HG02623 (cell line): Measurements from ENCODE around the gene CD80.

Experiments used
- ATAC-seq: cut with Tn5 transposase; IDR thresholded peaks from one replicate; pipeline ENCODE4 v1.9.1; 2021; ENCODE audit warnings: moderate library complexity; ENCODE audit not compliant: unreplicated experiment

Gene CD80

DNA sequence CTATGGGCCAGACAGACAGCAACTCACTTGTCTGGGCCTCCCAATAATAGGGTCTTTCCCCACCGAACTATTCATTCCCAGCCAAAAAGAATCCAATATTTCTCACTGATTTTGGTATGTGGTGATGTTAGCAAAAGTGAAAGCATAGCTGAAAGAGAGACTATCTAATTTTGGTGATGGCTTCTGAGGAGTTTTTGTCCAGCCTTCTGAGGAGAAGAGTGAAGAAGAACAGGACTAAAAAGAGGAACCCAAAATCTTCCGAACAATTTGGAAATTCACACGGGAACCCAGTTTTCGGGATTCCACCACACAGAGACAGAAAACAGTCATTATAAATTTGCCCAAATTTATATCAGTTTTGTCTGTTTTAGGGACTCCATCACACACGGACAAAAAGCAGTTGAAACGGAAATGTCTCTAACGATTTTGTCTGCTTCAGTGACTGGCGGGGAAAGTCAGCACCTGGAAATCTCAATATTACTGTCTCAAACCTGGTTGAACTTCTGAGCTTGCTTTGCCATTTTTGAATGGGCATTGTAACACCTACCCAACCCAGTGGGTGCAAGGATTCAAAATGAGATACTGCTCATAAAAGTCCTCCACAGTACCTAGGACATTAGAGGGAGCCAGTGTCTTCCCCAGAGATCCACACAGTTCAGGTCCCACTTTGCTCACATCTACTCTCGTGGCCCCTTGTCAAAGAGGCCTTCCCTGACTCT is 9.1 kb downstream of the CD80 start:
- ATAC-seq, result no peak

DNA sequence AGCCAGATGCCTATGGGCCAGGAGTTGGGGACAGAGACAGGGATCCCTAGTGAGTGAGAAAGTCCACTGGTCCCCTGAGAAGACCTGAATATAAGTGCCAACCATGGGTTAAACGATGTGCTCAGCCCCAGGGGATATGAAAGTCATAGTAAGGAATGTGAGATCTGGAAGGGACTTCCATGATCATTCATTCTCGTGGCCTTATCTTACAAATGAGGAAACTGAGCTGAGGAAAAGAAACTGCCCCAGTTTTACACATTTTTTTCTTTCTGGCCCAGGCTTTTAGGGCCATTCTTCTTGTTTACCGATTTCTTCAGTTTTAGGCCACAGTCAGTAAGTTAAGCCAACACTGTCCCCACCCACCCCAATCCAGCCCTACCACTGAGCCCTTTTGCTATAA is 11.1 kb downstream of the CD80 start:
- no peak for ATAC-seq

DNA sequence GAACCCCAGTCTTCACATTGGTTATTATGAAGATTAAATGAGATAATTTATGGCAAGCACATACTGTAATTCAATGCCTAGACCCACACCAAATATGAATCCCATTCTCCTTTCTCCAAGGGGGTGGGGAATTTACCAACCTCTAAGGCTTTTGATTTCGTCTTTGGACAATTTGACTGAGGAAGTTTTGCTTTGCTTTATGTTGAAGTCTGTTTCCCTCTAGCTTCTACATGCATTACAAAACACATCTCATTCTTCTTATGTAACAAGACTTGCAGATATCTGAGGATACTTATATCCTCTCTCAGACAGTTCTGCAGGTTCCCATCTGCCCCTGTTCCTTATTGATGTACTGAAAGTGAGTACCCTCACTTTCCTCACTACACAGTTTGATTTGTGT is 12.2 kb downstream of the CD80 start:
- ATAC-seq, result no peak

DNA sequence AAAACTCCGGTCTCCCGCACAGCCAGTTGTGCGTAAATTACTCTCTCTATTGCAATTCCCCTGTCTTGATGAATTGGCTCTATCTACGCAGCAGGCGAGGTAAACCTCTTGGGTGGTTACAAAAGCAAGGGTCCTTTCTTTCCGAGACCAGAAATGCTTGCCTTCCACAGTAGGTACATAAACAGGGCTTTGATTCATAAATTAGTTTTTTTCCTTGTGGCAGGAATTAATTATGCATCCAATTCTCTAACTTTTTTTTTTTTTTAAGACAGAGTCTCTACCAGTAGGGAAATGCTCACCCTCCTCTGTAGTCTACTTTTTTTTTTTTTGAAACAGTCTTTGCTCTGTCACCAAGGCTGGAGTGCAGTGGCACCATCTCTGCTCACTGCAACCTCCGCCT is 16.3 kb downstream of the CD80 start:
- ATAC-seq, result no peak

DNA sequence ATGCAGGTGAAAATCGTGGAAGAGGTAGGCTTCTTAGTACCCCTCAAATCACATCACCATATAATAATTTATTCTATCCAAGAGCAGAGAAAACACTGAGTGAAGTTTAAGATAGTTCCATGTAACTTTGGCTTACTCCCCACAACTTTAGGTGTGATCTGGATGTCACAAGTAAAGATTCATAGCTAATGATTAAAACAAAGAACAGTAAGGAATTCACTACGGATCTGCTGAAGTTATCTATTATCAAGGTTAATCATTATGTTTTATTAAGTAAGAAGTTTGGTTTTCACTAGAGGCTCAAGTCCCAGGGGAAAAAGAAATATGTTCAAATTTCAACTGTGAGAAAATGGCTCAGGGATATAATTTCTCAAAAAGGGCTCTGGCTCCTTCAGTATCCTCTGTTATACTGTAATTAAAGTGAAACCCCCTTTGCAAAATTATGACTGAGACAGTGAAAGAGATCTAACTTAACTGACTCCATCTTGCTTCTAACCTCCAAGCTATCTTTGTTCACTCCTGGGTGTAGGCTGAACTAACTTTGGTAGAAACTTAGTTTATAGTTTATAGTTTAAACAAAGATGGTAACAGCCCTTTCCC is 17.1 kb downstream of the CD80 start:
- no peak for ATAC-seq

DNA sequence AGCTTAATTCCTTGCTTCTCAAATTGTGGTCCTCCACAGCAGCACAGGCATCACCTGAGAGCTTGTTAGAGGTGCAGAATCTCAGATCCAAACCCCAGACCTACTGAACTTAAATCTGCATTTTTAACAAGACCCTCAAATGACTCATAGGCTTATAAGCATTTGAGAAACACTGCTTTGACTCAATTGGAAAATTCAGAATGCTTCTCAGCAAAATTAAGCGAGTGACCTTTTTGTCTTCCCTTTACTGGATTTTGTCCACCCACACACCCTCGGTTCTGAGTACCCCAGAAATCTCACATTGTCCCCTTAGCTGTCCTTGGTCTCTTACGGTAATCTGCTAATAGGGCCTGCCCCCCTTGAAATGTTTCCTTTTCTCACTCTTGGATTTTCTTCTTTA is 17.9 kb downstream of the CD80 start:
- ATAC-seq, result no peak

DNA sequence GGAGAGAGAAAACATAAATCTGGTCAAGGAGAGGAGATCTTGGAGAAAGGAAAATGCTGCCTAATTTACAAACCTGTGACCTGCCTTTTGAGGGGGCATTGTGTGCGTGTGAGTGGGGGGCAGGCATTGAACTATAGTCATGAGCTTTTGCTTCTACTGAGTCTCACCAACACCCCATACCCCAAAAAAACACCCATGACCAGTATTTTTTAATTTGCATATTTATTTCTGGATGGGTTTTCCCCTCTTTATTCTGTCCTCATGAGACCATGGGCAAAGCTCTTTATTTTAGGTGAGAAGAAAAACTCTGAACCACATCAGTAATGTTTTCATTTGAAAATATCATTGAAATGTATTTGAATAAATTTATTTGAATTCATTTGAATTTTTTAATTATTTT is 20.6 kb downstream of the CD80 start:
- ATAC-seq, result no peak

DNA sequence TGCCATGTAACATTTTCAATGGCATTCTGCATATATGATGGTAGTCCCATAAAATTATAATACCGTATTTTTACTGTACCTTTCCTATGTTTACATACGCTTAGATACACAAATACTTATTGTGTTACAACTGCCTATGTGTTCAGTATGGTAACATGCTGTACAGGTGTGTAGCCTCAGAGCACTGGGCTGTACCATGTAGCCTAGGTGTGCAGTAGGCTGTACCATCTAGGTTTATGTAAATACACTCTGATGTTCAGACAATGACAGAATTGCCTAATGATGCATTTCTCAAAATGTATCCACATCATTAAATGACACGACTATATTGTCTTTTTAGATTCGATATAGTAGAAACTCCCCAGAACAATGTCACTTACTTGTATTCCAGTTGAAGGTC is 22.7 kb downstream of the CD80 start:
- no peak for ATAC-seq

DNA sequence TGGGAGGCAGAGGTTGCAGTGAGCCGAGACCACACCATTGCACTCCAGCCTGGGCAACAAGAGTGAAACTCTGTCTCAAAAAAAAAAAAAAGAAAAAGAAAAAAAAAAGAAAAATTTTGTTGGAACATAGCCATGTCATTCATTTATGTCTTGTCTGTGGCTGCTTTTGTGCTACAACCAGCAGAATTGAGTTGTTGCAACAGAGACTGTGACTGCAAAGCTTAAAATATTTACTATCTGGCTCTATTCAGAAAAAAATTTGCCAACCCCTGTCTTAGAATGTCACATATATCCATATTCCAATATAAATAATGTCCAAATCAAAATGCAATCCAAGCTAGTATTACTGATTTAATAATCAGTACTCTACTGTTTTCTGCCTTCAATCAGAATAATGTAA is 25.1 kb downstream of the CD80 start:
- ATAC-seq, result no peak

DNA sequence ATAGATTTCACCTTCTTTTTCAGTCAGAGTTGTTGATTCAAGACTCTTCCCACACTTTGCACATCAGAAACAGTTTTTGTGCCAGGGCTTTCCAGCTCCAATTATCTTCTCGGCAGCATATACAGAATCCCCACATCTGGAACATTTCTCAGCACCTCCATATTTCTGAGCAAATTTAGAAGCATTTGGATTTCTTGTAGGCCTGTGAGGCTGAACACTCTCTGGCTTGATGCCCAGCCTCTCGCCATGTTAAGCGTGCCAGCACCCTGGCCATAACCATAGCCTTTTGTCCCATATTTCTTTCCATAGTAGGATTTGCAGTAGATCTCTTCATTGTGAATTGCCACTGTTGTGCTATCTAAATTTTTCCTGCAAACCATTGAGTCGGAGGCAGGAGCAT is 28.3 kb downstream of the CD80 start:
- no peak for ATAC-seq

DNA sequence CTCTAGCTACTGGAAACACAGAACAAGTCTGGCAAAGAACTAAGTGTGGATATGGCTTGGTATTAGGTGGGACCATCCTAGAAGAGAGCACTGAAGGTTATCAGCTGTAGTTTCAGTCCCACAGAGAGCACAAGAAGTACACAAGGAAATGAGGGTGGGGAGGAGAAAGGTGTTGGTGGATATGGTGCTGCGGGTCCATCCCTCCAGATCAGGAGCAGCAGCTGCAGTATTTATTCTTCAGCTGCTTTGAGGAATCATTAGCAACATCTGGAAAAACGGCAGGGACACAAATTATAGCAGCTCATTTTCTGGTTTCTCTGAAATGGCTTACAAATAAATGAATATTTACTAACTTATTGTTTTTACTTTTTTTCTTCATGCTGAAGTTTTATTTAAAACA is 29.0 kb downstream of the CD80 start:
- ATAC-seq, result no peak

DNA sequence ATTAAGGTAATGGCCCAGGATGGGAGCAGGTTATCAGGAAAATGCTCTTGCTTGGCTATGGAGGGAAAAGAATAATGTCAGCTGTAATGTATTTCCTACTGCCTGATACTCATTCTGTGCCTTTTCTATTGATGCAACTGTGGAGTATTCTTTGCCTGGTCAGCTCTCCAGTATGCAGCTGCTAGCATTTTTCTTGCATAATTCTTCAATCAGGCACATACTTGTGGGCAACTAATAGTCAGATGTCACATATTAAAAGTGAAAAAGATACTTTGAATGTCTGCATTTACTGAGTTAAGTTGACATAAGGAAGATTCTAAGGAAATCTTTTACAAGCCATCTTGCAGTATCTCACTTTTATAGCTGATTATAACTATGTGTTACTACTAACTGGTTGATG is 29.5 kb downstream of the CD80 start:
- ATAC-seq, result no peak

DNA sequence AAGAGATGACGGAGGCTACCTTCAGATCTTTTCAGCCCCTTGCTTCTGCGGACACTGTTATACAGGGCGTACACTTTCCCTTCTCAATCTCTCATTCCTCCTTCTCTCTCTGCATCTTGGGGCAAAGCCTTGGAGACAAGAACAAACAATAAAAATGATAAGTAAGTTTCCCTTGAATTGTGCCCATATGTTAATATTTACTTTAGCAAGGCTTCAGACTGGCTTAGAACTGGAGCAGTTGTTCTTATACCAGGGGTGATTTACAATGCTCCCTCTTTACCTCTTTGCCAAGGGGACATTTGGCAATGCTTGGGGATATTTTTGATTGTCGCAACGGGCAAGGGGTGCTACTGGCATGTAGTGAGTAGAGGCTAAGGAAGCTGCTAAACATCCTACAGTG is 31.7 kb downstream of the CD80 start:
- no peak for ATAC-seq

DNA sequence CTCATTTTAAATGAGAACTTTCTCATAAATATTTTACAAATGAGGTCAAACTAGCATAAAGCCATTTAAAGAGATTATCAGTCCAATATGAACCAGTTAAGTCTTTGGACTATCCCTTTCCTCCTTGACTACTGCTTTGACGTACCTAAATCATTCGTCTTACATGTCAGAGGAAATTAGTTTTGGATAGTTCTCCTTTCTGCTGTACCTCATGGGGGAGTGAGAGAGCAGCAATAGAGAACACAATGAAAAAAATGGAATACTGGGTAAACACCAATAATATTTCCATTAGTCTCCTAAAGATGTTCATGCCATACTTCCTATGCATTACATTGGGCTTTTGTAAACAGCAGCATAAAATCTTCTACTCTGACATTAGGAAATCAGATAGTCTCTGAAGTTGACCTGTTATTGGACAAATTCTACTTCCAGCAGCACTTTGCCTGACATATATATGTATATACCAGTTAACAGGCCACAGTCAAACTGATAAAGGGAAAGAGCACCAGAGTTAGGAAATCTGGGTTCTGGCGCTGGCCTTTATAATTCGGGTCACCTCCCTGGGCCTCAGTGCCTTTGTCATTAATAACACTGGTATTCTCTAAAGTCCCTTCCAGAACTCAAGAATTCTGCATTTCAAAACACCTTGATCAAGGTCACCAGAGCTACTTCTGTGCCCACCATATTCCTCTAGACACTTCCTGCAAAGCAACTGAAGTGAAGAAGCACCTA is 34.3 kb downstream of the CD80 start:
- ATAC-seq, result no peak

DNA sequence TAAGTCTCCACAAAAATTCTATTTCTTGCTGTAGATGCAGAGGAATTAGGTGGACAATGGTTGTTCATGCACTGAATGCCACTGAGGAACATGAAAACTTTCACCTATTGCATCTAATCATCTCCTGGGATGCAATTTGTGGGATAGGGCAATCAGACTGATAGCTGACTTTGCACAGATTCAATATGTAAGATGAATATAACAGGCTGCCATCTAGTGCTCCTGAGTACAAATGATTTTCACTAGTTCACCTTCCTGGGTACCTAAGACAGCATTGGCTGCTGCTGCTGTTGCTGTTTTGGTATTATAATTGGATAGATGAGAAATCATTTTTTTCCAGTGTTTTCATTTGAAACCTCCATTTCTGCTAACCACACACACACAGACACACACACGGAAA is 41.4 kb downstream of the CD80 start:
- no peak for ATAC-seq

DNA sequence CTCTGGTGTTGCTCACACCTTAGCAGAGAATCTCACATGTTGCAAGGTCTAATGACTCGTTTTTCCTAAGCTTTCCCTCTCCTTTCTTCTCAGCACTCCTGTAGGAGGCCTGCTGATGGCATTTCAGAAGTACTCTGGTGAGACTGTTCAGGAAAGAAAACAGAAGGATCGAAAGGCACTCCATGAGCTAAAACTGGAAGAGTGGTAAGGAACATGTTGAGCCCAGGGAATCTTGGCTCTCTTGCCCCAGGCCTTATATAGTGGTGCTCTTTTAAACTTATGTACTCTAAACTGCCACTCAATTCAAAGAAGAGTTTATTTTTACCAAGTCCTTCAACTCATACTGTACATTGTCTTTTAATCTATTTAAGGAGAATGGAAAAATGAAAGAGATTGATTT is 42.3 kb downstream of the CD80 start:
- ATAC-seq, result no peak

DNA sequence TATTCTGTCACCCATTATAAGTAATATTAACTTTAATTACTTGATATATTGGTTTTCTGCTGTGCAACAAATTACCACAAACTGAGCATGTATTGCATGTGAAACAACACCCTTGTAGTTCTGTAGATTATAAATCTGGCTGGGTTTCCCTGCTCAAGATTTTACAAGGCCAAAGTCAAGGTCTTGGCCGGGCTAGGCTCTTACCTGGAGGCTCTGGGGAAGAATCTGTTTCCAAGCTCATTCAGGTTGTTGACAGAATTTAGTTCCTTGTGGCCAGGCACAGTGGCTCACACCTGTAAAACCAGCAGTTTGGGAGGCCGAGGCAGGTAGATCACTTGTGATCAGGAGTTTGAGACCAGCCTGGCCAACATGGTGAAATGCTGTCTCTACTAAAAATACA is 44.8 kb downstream of the CD80 start:
- ATAC-seq, result no peak

DNA sequence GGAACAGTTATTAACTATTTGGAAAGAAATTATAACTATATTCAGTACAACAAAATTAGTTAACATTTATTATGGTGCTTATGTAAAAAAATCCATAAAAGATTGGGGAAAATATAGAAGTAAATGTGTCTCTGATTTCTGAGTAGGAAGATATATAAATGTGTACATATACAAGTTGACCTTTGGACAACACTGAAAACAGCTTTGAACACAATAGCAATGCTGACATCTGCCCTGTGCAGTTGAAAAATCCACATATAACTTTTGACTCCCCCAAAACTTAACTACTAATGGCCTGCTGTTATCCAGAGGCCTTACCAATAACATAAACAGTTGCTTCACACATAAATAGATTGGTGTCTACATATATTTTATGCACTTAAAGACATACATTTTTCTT is 48.7 kb downstream of the CD80 start:
- no peak for ATAC-seq

DNA sequence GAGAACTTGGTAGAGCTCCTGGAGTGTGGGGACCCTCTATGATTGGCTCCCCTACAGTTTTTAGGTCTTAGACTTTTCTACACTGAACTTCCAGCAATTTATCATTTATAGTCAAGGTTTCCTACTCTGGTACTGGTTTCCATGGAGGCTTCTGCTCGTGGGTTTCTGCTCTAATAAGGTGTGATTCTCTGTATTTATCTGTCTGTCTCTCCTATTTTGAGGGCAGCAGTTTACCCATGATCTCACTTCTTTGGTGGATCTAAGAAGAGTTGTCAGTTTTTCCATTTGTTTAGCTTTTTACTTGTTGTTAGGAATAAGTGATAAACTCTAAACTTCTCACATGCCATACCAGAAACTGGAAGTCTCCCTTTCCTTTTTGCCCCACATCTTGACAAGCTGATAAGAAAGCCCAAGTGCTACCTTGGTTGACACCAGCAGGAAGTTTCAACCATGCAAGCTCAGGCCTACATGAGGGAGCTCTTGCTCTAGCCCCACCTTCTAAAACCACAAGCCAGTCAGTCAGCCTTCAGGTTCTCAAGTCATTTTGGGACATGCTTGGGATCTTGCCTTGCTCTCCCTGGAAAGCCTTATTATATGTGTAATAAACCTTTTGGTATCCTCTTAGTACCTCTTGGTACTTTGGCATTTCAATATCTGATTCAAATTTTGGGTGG is 51.1 kb downstream of the CD80 start:
- ATAC-seq, result peak; percentile 72

DNA sequence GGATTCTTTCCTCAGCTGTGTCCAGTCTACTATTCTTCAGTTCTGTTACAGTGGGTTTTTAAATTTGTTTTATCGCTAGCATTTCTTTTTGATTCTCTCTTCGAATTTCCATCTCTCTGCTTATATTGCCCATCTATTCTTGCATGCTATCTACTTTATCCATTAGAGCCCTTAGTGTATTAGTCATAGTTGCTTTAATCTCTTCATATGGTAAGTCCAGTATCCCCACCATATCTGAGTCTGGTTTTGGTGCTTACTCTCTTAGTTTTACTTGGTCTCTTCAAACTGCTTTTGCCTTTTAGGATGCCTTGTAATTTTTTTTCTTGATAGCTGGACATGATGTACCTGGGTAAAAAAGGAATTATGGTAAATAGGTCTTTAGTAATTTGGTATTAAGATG is 52.0 kb downstream of the CD80 start:
- ATAC-seq, result no peak

DNA sequence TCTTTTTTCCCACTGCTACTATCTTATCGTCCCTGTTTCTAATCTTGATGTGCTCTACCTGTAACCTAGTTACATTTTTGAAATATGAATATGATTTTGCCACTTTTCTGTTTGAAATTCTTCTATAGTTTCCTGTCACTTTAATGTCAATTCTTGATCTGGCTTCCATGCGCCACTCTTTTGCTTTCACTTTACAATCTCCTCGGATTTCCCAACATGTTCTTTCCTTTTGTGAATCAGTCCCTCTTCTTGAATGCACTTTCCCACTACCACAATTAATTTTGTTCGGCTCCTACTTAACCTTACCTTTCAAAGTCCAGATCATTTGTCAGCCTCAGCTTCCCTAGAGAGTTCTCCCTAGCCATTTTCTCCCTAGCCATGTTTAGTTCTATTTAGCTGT is 52.8 kb downstream of the CD80 start:
- no peak for ATAC-seq

DNA sequence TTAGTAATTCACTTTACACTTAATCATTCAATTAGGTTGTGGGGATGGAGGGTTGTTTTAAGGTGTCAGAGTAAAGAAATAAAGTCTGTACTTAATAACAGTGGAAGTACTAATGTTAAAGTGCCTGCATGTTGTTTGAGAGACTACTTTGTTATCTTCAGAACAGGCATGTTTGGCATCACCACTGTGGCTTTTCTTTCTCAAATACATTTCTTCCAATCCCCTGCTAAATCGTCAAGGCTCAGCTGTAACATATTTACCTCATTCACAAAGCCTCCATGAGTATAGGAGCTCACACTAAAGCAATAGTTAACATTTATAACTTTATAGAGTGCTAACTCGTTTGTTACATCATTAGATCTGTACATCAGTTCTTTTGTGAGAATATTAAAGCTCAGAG is 58.5 kb downstream of the CD80 start:
- ATAC-seq, result no peak
